HG03045 (cell line): ENCODE results near the gene GRM8.

Experiments
- ATAC-seq: cut with Tn5 transposase; IDR thresholded peaks from one replicate; pipeline ENCODE4 v1.9.1; 2021; ENCODE audit warnings: mild to moderate bottlenecking, moderate library complexity; ENCODE audit not compliant: unreplicated experiment

The GRM8 gene

DNA sequence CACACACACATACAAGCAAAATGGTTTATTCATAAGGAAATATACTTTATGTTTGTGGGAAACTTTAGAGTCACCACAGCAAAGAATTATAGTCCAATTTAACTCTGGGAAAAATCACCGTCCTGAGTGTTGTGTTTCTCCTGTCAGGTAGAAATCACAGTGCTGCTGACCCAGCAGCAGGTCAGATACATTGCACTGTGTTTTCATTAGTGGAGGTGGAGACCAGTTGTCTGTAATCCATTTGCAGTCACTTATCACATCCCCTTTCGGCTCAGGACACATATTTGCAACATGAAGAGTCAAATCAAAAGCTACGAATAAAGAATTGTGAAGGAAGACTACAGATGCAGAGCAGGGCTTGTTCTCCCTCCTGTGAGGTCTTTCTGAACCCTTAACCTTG lies 799.6 kb downstream of the GRM8 start:
- no peak for ATAC-seq

DNA sequence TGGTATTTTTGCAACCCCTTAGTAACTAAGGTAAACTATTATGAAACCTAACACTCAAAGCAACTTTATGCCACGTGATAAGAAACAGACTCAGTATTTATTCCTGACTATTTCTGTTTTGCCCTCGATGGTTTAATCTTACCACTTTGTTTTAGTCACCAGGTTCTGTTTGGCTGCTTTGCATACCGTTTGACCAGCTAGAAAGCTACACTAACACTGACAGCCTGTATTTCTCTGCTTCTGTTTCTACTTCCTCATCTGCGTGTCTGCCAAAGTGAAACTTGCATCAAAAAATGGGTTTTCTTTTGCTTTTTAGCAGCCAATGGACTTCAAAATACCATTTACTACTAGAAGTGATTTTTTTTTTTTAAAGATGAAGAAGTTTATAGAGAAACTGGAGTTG lies 802.5 kb downstream of the GRM8 start:
- peak; percentile 94 for ATAC-seq

DNA sequence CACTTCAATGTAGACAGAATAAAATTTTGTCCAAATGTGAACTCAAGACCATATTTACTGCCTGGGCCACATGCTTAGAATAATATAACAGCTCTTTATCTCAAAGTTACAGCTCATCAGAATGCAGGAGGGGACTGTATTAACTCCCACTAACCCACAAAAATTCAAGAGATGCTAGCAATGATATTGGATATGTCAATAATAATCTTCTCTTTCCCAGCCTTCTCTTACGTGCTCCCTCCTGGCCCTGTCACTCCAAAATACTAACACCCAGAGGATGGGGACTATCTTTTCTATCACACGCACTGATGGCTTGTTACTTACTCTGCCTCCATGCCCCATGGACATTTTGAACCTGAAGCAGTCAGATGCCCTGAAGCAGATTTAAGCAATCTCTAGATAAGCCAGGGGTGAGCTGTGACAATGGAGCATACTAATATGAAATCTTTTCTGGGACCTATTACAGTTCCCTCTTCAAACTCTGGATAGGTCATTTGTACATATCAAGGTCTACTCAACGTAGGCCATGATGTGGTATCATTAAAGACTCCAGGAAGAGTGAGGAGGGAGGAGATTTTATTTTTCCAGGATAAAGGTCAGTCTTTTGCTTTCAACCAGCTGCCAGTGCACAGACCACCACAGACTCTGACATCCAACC lies 803.0 kb downstream of the GRM8 start:
- ATAC-seq = peak; percentile 8

GRCh38 chr7:126447984-126448383 lies 804.8 kb downstream of the GRM8 start:
- ATAC-seq = no peak

DNA sequence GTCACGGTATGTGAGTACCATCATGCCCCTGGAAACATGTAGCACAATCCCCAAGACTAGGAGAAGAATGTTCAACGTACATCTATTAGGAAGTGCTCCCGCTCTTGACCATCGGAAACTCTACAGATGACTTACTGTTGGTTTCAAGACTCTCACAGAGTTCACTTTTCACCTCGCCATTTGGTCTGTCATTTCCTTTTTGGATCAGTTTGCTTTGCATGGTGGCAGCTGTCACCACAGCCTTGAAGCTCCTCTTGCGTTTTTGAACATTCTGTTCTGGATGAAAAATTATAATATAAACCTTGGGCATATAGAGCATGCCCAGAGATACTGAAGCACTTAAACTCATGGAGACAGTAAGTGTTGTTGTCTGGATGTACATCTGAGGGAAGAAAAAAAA lies 806.8 kb downstream of the GRM8 start:
- no peak for ATAC-seq

DNA sequence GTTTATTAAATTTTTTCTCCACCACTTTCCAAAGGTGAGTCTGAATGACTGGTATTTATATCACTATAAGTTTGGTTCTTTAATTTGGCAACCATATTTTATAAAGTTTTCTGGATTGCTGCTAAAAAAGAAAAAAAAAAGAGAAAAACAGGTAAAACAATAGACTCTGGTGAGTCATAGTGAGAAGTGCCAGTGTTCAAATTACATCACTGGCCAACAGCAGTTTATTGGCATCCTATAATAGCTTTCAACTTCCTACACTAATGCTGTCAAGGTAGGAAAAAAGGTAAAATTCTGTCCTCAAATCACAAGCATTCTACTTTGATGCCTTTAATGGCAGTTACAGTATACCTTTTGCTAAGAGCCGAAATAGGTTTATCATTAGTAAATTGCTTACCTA lies 808.8 kb downstream of the GRM8 start:
- ATAC-seq = no peak

- ATAC-seq = no peak
Measured at GRCh38 chr7:126442908-126443307, 809.8 kb downstream of the GRM8 start.

DNA sequence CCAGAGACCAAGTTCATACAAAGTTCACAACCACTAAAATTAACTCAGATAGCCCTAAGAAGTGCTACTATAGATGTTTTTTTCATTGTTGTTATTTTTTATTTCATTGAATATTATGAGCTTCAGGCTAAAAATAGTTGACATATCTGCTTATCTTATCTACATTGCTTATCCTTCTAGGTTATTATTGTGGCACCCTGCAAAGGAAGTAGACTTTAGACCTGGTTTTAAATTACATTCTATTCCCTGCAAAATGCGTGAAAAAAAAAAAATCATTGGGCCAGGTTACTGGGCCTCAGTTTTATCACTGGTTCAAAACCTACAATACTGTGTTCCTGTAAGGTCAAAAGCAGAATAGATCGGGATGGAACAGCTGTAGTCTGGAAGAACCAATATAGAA lies 811.0 kb downstream of the GRM8 start:
- no peak for ATAC-seq

DNA sequence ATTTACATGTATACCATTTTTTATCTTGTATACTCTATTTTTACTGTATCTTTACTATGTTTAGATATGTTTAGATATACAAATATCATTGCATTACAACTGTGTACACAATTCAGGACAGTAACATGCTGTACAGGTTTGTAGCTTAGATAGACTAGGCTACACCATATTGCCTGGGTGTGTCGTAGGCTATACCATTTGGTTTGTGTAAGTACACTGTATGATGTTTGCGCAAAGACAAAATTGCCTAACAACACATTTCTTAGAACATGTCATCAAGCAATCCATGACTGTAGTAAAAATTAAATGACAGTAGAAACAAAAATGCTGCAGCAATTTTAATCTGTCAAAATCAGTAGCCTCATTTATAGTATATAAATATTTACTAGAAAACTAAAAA lies 812.2 kb downstream of the GRM8 start:
- ATAC-seq = no peak

GRCh38 chr7:126436213-126436868 lies 816.4 kb downstream of the GRM8 start:
- no peak for ATAC-seq

- no peak for ATAC-seq
Measured at GRCh38 chr7:126426652-126427051, 826.1 kb downstream of the GRM8 start.

GRCh38 chr7:126424985-126425384 lies 827.8 kb downstream of the GRM8 start:
- ATAC-seq = no peak

DNA sequence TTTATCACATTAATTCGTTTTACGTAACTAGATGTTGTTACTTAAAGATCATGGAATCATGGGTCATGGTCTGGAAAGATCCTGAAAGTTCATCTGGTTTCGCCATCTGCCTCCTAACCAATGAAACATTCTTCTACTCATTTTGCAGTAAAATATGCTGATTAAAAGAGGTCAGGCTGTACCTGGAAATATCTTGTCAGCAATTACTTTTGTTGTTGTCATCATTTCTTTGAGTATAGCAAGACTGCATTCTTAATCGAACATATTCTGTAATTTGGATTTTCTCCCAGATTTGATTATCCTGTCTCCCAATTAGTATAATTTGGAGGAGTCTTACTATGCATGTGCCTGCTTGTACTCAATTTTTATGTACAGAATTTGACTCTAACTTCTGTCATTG lies 833.7 kb downstream of the GRM8 start:
- ATAC-seq = no peak

- peak; percentile 52 for ATAC-seq
Measured at GRCh38 chr7:126411821-126412383, 840.8 kb downstream of the GRM8 start.

DNA sequence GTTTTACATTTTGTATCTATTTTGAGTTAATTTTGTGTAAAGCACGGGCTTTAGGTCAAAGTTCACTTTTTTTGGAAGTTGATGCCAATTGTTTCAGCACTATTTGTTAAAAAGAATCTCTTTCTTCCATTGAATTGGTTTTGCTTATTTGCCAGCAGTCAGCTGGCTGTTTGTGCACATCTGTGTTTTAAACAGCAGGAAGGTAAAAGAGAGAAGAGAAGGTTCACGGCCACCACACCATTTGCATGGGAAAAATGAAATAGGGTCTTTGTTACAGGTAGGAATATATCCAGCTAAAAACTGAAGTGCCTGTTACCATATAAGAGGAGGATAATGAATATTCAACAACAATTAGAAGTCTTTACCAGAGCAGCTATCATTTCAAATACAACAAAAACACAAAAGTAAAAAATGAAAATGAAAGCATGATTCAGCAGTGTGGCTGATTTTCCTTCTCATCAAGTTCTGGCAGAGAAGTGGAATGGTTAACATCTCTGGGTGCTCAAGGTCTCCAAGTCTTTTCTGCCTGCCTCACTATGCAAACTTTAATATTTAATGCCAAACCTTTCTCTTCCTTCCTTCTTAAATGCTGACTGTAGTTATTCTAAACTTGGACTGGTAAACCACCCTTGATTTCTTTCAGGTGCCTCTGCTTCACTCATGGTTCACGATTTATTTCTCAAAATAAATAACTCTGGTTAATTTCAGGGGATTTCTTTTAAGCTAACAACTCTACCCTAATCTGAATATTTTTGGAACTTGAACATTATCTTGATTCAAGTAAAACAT lies 841.5 kb downstream of the GRM8 start:
- ATAC-seq = peak; percentile 47

DNA sequence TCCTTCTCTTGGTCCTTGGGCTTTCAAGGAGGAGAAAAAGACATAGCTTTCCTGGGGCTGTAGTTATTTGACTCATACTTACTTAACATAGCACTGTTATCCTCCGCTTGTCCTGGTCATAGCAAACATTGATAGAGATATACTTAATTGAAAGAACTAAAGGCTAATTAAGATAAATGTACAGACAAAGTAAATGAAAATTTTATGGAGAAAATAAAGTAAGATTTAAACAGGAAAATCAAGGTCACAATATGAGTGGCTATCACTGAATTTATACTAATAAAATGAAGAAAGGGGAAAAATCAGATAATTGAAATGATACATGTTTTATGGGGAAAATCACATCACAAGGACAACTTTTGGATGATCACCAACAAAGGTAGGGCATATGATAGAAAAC lies 849.7 kb downstream of the GRM8 start:
- ATAC-seq = no peak

DNA sequence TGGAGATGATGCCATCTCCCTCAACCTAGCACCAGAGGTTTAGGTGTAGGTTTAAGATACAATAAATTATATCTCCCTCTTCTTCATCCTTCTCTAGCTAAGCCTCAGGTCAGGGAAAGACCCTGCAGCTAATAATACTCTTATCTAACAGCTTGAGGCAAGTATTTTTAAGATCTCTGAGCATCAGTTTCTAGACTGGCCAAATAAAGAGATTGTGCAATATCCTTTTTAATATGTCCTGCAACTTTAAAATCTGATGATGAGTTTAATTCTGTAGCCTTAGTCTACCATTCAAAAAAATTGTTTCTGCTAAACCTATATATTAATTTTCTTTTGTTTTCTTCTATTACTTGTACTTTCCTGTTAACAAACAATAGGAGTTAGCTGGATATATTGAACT lies 850.8 kb downstream of the GRM8 start:
- no peak for ATAC-seq

GRCh38 chr7:126398851-126399529 lies 853.8 kb downstream of the GRM8 start:
- ATAC-seq = no peak

DNA sequence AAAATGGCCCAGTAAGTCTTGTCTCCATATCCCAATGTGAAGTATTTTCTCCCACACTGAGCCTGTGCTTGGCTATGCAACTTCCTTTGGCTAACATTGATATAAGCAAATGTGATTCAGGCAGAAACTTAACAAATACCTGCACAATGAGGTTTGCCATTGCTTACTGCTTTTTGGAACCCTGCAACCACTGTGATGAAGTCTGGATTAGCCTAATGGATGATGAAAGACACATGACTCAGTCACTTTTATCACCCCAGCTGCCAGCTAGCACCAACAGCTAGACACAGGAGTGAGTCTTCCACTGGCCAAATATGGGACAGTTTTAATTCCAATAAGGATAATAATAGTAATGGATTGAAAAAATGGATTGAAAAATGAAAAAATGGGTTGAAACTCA lies 854.5 kb downstream of the GRM8 start:
- ATAC-seq = no peak

GRCh38 chr7:126394406-126394805 lies 858.3 kb downstream of the GRM8 start:
- no peak for ATAC-seq
